Spleen (tissue), 11 donors: ENCODE data around the gene MBNL2. TPM values are rescaled to one million over a fixed set of nuclear protein-coding genes. Genes with fewer than 3 reads are reported as not detected.

Source experiments
- DNase-seq: peaks from one replicate; pipeline ENCODE4 v3.0.0-alpha.2; 2020
- H3K27ac ChIP-seq, 8 donors: fragments of 200-600 bp; sonication (generic) in 7 of 8; 1 replicate in 4 of 8; 2 replicates in 4 of 8; pipeline versions ENCODE4 v1.5.0 to v1.8.0; 2016 to 2021; ENCODE audit warnings: inconsistent platforms in 4 of 8, mild to moderate bottlenecking in 4 of 8, moderate library complexity in 1 of 8
- H3K27me3 ChIP-seq, 7 donors: fragments of 200-600 bp; sonication (generic) in 6 of 7; replicated peaks in 1 of 7; 1 replicate in 4 of 7; 2 replicates in 3 of 7; pipeline versions ENCODE4 v1.5.0 to v1.8.0; 2016 to 2021; ENCODE audit warnings: inconsistent platforms in 3 of 7, mild to moderate bottlenecking in 1 of 7
- H3K36me3 ChIP-seq, 6 donors: fragments of 200-600 bp; sonication (generic) in 5 of 6; 1 replicate in 4 of 6; 2 replicates in 2 of 6; pipeline versions ENCODE4 v1.5.0 to v1.8.0; 2016 to 2021; ENCODE audit warnings: inconsistent platforms in 2 of 6
- H3K4me1 ChIP-seq, 6 donors: fragments of 200-600 bp; sonication (generic) in 5 of 6; 1 replicate in 3 of 6; 2 replicates in 3 of 6; pipeline versions ENCODE4 v1.5.0 to v1.8.0; 2016 to 2021; ENCODE audit warnings: inconsistent platforms in 3 of 6
- H3K4me3 ChIP-seq, 8 donors: fragments of 200-600 bp; sonication (generic) in 7 of 8; 1 replicate in 4 of 8; 2 replicates in 4 of 8; pipeline versions ENCODE4 v1.5.0 to v1.8.0; 2016 to 2021; ENCODE audit warnings: inconsistent platforms in 4 of 8, mild to moderate bottlenecking in 4 of 8, moderate library complexity in 2 of 8
- H3K9me3 ChIP-seq, 8 donors: fragments of 200-600 bp; sonication (generic) in 7 of 8; 1 replicate in 4 of 8; 2 replicates in 4 of 8; pipeline versions ENCODE4 v1.5.0 to v1.8.0; 2016 to 2021; ENCODE audit warnings: inconsistent platforms in 4 of 8
- POLR2A ChIP-seq, 3 donors: fragments of 450-650 bp; IDR thresholded peaks; one replicate each; pipeline ENCODE4 v1.5.1; 2017; ENCODE audit warnings: antibody characterized with exemption in 3 of 3, mild to moderate bottlenecking in 1 of 3
- POLR2AphosphoS5 ChIP-seq, 3 donors: sonication (generic); formaldehyde crosslinking; IDR thresholded peaks; one replicate each; pipeline ENCODE4 v1.5.1; 2017; ENCODE audit warnings: antibody characterized with exemption in 3 of 3
- WGBS, 5 donors: extraction: QIAGEN DNeasy Blood & Tissue Kit in 3 of 5; methylation state at CpG; one replicate each; pipeline versions ENCODE4 v1.1.5 to v1.1.7; 2013 to 2018; 5-methylcytosine and 5-hydroxymethylcytosine counted together
- intact Hi-C: fragments of 100-400 bp; cut with DNase I; formaldehyde crosslinking; loops from one replicate; pipeline ENCODE4 v1.15.0; 2023; ENCODE audit warnings: low total_unique reads
- polyA plus RNA-seq, 3 donors: library from polyadenylated mRNA; stranded (reverse); fragments of 200-250 nt; gene quantifications; one replicate each; pipeline ENCODE4 v1.2.1, GENCODE V29; 2013
- total RNA-seq, 7 donors: library from RNA; depleted of rRNA in 3 of 7; stranded (reverse); fragments of >200 nt in 3 of 7; fragmentation: NEBNext Ultra II Directional in 4 of 7; extraction: Animal tissue kit (Norgen Biotek cat#: 25700) in 4 of 7; gene quantifications; one replicate each; pipeline versions ENCODE4 v1.1.0 to v1.2.1, GENCODE V29; 2016 to 2021
- TF ChIP-seq, protein P1 (sequence below), 11 experiments: fragments of 200-600 bp in 7 of 11; fragments of 450-650 bp in 4 of 11; sonication (generic) in 4 of 11; IDR thresholded peaks in 8 of 11; conservative IDR thresholded peaks in 3 of 11; 1 replicate in 7 of 11; 2 replicates in 4 of 11; pipeline versions ENCODE4 v1.4.0 to v1.8.0; 2016 to 2021; ENCODE audit warnings: antibody characterized with exemption in 11 of 11, inconsistent platforms in 4 of 11, mild to moderate bottlenecking in 1 of 11
- donor health status: healthy with polysubstance abuse.
- donor health status: DM: no; HTN: no; CAD: no; lungs with moderate emphysema.
- donor health status: DM: no; HTN: no; CAD: no.
- donor health status: Bipolar disorder and iron deficiency.
- donor health status: healthy.
- donor health status: DM: no; HTN: no; CAD: no.
- donor health status: DM: yes; HTN: yes; CAD: no.

The MBNL2 gene
- total and polyA plus RNA-seq, 10 donors: 7.0 to 56.3 (median 31.1) TPM

DNA sequence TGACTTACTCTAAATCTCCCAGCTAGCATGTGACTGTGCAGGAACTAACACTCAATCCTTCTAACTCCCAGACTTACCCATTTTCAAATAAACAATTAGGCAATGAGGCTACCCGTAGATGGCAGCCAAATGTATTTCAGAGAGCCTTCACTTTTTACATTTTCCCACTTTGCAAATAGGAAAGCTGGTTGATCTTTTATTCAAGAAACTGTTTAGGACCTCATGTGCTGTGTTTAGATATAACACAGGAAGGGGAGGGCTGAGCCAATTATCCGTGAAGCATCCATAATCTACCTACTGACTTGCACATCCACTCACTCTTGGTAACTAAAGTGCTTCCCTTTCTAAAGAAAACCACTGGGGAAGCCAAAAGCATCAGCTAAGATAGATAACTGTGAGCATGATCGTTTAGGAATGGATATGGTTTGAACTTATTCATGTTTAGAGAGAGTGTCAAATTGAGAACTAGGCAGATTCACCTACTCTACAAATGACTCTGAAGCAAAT is 33.4 kb downstream of the MBNL2 start:
- TF ChIP-seq, protein P1, sequence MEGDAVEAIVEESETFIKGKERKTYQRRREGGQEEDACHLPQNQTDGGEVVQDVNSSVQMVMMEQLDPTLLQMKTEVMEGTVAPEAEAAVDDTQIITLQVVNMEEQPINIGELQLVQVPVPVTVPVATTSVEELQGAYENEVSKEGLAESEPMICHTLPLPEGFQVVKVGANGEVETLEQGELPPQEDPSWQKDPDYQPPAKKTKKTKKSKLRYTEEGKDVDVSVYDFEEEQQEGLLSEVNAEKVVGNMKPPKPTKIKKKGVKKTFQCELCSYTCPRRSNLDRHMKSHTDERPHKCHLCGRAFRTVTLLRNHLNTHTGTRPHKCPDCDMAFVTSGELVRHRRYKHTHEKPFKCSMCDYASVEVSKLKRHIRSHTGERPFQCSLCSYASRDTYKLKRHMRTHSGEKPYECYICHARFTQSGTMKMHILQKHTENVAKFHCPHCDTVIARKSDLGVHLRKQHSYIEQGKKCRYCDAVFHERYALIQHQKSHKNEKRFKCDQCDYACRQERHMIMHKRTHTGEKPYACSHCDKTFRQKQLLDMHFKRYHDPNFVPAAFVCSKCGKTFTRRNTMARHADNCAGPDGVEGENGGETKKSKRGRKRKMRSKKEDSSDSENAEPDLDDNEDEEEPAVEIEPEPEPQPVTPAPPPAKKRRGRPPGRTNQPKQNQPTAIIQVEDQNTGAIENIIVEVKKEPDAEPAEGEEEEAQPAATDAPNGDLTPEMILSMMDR (IDR thresholded peaks at IDR 0.05 in 8 of 11, conservative IDR thresholded peaks at IDR 0.05 in 3 of 11): no peak
- TF ChIP-seq POLR2A (IDR thresholded peaks at IDR 0.05): no peak
- TF ChIP-seq POLR2AphosphoS5 (IDR thresholded peaks at IDR 0.05): no peak
- H3K9me3 ChIP-seq: no peaks in the 10 kb centered on the region
- intact Hi-C loops: no loop called here
- H3K4me1 ChIP-seq: peaks cover 5 to 65% (median 32%) of the 10 kb centered on the region in 6 donors
- no peak overlapping the region for H3K27ac ChIP-seq
- peaks cover 0 to 9% (median 0%) of the 10 kb centered on the region in 6 donors for H3K36me3 ChIP-seq
- no peak overlapping the region for H3K4me3 ChIP-seq
- 71 to 84% (median 76%) methylated on average over 3 of the region's 3 CpGs for WGBS, 5 donors
- H3K27me3 ChIP-seq: no peaks in the 10 kb centered on the region
- DNase-seq: no peak

DNA sequence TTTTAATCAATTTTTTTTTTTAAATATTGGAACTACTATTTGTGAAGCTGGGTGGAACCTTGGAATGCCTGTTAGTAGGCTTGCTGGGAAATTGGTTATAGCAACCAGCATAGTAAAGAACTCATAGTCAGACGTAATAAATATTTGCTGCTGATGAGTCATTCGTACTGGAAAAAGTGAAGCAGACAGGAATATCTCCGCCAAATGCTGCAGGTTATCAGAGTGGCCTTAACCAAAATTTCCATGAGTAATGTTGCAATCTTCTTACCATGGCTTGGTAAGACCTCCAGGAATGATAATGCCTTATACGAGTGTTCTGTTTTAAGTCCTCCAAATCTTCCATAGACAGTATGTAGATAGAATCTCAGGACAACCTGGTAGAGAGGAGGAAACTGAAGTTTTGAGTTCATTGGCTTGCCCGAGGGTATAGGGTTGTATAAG is 34.2 kb downstream of the MBNL2 start:
- H3K4me1 ChIP-seq: peaks cover 5 to 65% (median 36%) of the 10 kb centered on the region in 6 donors
- H3K27me3 ChIP-seq: no peaks in the 10 kb centered on the region
- no peak overlapping the region for H3K4me3 ChIP-seq
- DNase-seq: no peak
- TF ChIP-seq POLR2A (IDR thresholded peaks at IDR 0.05) (no peak), POLR2AphosphoS5 (IDR thresholded peaks at IDR 0.05) (no peak)
- TF ChIP-seq, protein P1 (IDR thresholded peaks at IDR 0.05 in 8 of 11, conservative IDR thresholded peaks at IDR 0.05 in 3 of 11): no peak
- intact Hi-C loops: no loop called here
- H3K36me3 ChIP-seq: peaks cover 0 to 9% (median 0%) of the 10 kb centered on the region in 6 donors
- WGBS, 5 donors: 77 to 91% (median 85%) methylated on average over 5 of the region's 5 CpGs
- H3K27ac ChIP-seq: no peak overlapping the region
- no peaks in the 10 kb centered on the region for H3K9me3 ChIP-seq

DNA sequence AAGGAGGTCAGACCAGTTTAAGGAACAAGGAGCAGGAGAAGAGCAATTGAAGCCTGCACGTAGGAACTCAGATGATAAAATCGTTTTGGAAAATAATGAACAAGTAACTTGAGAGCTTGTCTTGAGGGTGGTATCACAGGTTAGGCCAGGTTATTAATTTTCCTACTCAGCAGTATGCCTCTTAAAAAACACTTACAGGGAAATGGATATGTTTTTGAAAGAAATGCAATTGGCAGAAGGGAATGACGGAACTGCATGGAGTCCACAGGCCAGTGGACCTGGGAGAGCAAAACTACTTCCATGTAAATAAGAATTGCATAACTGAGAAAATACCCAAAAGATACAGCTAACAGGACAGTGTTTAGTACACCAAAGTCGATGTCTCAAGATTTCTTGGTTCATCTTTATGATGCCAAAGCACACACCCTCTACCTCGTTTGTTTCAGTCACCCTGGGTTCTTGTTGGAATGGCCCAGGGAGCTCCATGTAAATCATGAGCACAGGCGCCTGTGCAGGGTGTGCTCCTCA is 35.2 kb downstream of the MBNL2 start:
- TF ChIP-seq, protein P1 (IDR thresholded peaks at IDR 0.05 in 8 of 11, conservative IDR thresholded peaks at IDR 0.05 in 3 of 11): no peak
- TF ChIP-seq POLR2A (IDR thresholded peaks at IDR 0.05): no peak
- WGBS, 5 donors: 89 to 96% (median 90%) methylated on average over 6 of the region's 6 CpGs
- intact Hi-C loops: no loop called here
- H3K27me3 ChIP-seq: no peaks in the 10 kb centered on the region
- DNase-seq: no peak
- no peak overlapping the region for H3K4me3 ChIP-seq
- no peak overlapping the region for H3K27ac ChIP-seq
- peaks cover 5 to 73% (median 45%) of the 10 kb centered on the region in 6 donors for H3K4me1 ChIP-seq
- no peaks in the 10 kb centered on the region for H3K9me3 ChIP-seq
- peaks cover 0 to 9% (median 0%) of the 10 kb centered on the region in 6 donors for H3K36me3 ChIP-seq
